Chondrocyte (in vitro differentiated cells): ENCODE measurements around the gene NRXN3. TPM values are rescaled to one million over a fixed set of nuclear protein-coding genes. Genes with fewer than 3 reads are reported as not detected.

Experiments used
- DNase-seq: peaks from one replicate; pipeline ENCODE4 v3.0.0; 2021; ENCODE audit warnings: mixed read lengths, low spot score
- H3K27ac Mint-ChIP-seq: one replicate; pipeline ENCODE4 v1.8.0; 2021; ENCODE audit warnings: mild to moderate bottlenecking, moderate library complexity, mixed read lengths; ENCODE audit not compliant: unreplicated experiment
- H3K27me3 Mint-ChIP-seq: 2 replicates; pipeline ENCODE4 v1.8.0; 2021; ENCODE audit warnings: low read depth, mixed read lengths
- H3K36me3 Mint-ChIP-seq: 2 replicates; pipeline ENCODE4 v1.8.0; 2021; ENCODE audit warnings: low read depth, mixed read lengths
- H3K4me1 Mint-ChIP-seq: 2 replicates; pipeline ENCODE4 v1.8.0; 2021; ENCODE audit warnings: low read depth, mild to moderate bottlenecking, mixed read lengths
- H3K4me3 Mint-ChIP-seq: one replicate; pipeline ENCODE4 v1.8.0; 2021; ENCODE audit warnings: mild to moderate bottlenecking, moderate library complexity, mixed read lengths; ENCODE audit not compliant: unreplicated experiment
- H3K9me3 Mint-ChIP-seq: 2 replicates; pipeline ENCODE4 v1.8.0; 2021; ENCODE audit warnings: low read depth, mixed read lengths
- CTCF ChIP-seq: fragments of 200-600 bp; sonication (generic); IDR thresholded peaks from 2 replicates; pipeline ENCODE4 v1.5.0; 2021; ENCODE audit warnings: antibody characterized with exemption, mild to moderate bottlenecking, moderate library complexity
- total RNA-seq: library from RNA; stranded (reverse); gene quantifications from 3 replicates; pipeline ENCODE4 v1.2.1, GENCODE V29; 2021

NRXN3 gene
- total RNA-seq, 1 donor from 2014 or later = 7.9 TPM

GRCh38 chr14:79568594-79568993 is 1398.4 kb downstream of the NRXN3 start:
- H3K4me1 Mint-ChIP-seq = peaks cover 3% of the 10 kb centered on the region
- H3K36me3 Mint-ChIP-seq = no peaks in the 10 kb centered on the region
- H3K4me3 Mint-ChIP-seq = no peak overlapping the region
- no peak overlapping the region for H3K27ac Mint-ChIP-seq
- TF ChIP-seq CTCF = no peak
- no peaks in the 10 kb centered on the region for H3K9me3 Mint-ChIP-seq
- no peaks in the 10 kb centered on the region for H3K27me3 Mint-ChIP-seq
- DNase-seq = no peak

- H3K9me3 Mint-ChIP-seq = no peaks in the 10 kb centered on the region
- H3K27me3 Mint-ChIP-seq = no peaks in the 10 kb centered on the region
- no peak for TF ChIP-seq CTCF
- no peak overlapping the region for H3K4me3 Mint-ChIP-seq
- H3K27ac Mint-ChIP-seq = no peak overlapping the region
- peaks cover 3% of the 10 kb centered on the region for H3K4me1 Mint-ChIP-seq
- no peaks in the 10 kb centered on the region for H3K36me3 Mint-ChIP-seq
- DNase-seq = no peak
These were observed 1398.9 kb downstream of the NRXN3 start for GRCh38 chr14:79569072-79569471.

GRCh38 chr14:79570648-79571047 is 1400.5 kb downstream of the NRXN3 start:
- H3K4me1 Mint-ChIP-seq = peaks cover 4% of the 10 kb centered on the region
- H3K27me3 Mint-ChIP-seq = no peaks in the 10 kb centered on the region

GRCh38 chr14:79571366-79571765 is 1401.2 kb downstream of the NRXN3 start:
- H3K36me3 Mint-ChIP-seq = no peaks in the 10 kb centered on the region

More at GRCh38 chr14:79570648-79571047, 1400.5 kb downstream of the NRXN3 start:
- no peaks in the 10 kb centered on the region for H3K9me3 Mint-ChIP-seq
- no peak for DNase-seq
- H3K36me3 Mint-ChIP-seq = no peaks in the 10 kb centered on the region
- no peak overlapping the region for H3K27ac Mint-ChIP-seq
- H3K4me3 Mint-ChIP-seq = no peak overlapping the region
- no peak for TF ChIP-seq CTCF

GRCh38 chr14:79573486-79573885 is 1403.3 kb downstream of the NRXN3 start:
- Mint-ChIP-seq H3K27ac (no peak overlapping the region), H3K9me3 (no peaks in the 10 kb centered on the region), H3K36me3 (no peaks in the 10 kb centered on the region), H3K4me3 (no peak overlapping the region), H3K4me1 (peaks cover 23% of the 10 kb centered on the region), H3K27me3 (no peaks in the 10 kb centered on the region)
- TF ChIP-seq CTCF = no peak
- DNase-seq = no peak

More at GRCh38 chr14:79571366-79571765, 1401.2 kb downstream of the NRXN3 start:
- H3K9me3 Mint-ChIP-seq = no peaks in the 10 kb centered on the region
- no peaks in the 10 kb centered on the region for H3K27me3 Mint-ChIP-seq
- no peak for TF ChIP-seq CTCF
- H3K27ac Mint-ChIP-seq = no peak overlapping the region
- no peak for DNase-seq
- peaks cover 9% of the 10 kb centered on the region for H3K4me1 Mint-ChIP-seq
- no peak overlapping the region for H3K4me3 Mint-ChIP-seq
